HFFc6 (cell line): ENCODE data around the gene KLHL42. TPM values are rescaled to one million over a fixed set of nuclear protein-coding genes. Genes with fewer than 3 reads are reported as not detected.

Experiments
- DNase-seq: peaks from one replicate; pipeline ENCODE4 v3.0.0-alpha.2; 2018
- H3K27ac Mint-ChIP-seq: 2 replicates; pipeline ENCODE4 v1.8.0; 2020; ENCODE audit warnings: mild to moderate bottlenecking, mixed read lengths
- H3K27me3 Mint-ChIP-seq: 2 replicates; pipeline ENCODE4 v1.8.0; 2021; ENCODE audit warnings: mild to moderate bottlenecking, moderate library complexity, mixed read lengths; ENCODE audit not compliant: insufficient read depth
- H3K36me3 Mint-ChIP-seq: 2 replicates; pipeline ENCODE4 v1.8.0; 2021; ENCODE audit warnings: low read depth, mixed read lengths
- H3K4me1 Mint-ChIP-seq: 2 replicates; pipeline ENCODE4 v1.8.0; 2020; ENCODE audit warnings: low read depth, mixed read lengths
- H3K4me3 Mint-ChIP-seq: 2 replicates; pipeline ENCODE4 v1.8.0; 2020; ENCODE audit warnings: mild to moderate bottlenecking, moderate library complexity, mixed read lengths
- H3K9me3 Mint-ChIP-seq: 2 replicates; pipeline ENCODE4 v1.8.0; 2020; ENCODE audit warnings: mild to moderate bottlenecking, mixed read lengths
- total RNA-seq, 6 experiments: library from RNA; stranded (reverse); fragmentation: NEBNext Ultra II Directional; extraction: Animal tissue kit (Norgen Biotek cat#: 25700); gene quantifications; 2 replicates in 1 of 6; 3 replicates in 5 of 6; pipeline ENCODE4 v1.2.3, GENCODE V29; 2021
- TF ChIP-seq, protein P1 (sequence below): fragments of 200-600 bp; sonication (generic); IDR thresholded peaks from 2 replicates; pipeline ENCODE4 v1.5.0; 2021; ENCODE audit warnings: antibody characterized with exemption, mild to moderate bottlenecking

KLHL42 gene
- total RNA-seq, 6 experiments from 2014 or later: 17.6 to 24.7 (median 19.3) TPM

DNA sequence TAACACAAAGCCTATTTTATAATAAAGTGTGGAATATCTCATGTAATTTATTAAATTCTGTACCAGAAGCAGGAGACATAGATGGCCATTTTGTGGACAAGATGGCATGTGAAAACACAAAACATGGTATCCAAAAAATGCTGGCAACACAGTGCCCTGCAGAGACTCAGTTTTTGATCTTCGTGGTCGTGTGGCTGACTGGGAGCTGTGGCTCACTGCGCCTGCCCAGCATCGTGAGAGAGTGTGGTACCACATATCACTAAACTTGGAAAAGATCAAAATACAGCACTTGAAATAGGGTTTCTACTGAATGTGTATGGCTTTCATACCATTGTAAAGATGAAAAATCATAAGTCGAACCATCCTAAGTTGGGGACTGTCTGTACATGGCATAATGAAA, 43.0 kb downstream of the KLHL42 start:
- Mint-ChIP-seq H3K27ac (no peak overlapping the region), H3K4me1 (peaks cover 40% of the 10 kb centered on the region), H3K36me3 (no peaks in the 10 kb centered on the region), H3K9me3 (no peaks in the 10 kb centered on the region), H3K4me3 (no peak overlapping the region), H3K27me3 (peaks cover 2% of the 10 kb centered on the region; the same call in 1 of the 2 replicates)
- TF ChIP-seq, protein P1, sequence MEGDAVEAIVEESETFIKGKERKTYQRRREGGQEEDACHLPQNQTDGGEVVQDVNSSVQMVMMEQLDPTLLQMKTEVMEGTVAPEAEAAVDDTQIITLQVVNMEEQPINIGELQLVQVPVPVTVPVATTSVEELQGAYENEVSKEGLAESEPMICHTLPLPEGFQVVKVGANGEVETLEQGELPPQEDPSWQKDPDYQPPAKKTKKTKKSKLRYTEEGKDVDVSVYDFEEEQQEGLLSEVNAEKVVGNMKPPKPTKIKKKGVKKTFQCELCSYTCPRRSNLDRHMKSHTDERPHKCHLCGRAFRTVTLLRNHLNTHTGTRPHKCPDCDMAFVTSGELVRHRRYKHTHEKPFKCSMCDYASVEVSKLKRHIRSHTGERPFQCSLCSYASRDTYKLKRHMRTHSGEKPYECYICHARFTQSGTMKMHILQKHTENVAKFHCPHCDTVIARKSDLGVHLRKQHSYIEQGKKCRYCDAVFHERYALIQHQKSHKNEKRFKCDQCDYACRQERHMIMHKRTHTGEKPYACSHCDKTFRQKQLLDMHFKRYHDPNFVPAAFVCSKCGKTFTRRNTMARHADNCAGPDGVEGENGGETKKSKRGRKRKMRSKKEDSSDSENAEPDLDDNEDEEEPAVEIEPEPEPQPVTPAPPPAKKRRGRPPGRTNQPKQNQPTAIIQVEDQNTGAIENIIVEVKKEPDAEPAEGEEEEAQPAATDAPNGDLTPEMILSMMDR: no peak
- no peak for DNase-seq

DNA sequence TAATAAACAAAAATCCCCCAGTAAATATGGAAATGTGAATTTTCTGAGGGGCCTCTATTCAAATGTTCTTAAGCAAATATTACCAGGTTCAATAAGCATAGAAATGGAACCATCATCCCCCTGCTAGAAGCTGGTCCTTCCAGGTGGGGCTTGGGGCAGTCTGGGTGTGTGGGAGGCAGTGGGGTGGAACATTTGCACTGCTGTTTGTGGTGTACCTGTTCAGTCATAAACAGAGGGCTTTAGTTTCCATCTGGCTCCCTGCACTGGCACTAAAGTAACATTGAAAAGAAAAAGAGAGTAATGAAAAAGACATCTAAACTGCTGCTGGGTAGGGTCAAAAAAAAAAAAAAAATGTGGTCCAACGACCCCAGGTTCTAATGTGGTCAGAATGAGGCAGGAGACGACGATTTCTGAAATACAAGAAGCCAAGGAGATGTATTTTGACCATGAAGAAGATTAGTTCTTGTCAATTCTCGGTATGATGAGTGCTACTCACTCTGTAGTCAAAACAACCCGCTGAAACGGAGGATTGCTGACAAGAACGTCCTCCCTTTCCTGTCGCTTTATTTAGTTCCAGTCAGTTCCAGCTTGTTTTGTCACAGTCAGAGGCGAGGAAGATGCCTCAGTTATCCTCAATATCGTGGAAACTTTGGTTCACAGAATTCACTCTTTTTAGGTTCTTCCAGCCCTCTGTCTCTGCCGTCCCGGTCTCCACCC, 44.3 kb downstream of the KLHL42 start:
- TF ChIP-seq, protein P1: no peak
- Mint-ChIP-seq H3K27ac (no peak overlapping the region), H3K4me3 (no peak overlapping the region), H3K36me3 (no peaks in the 10 kb centered on the region), H3K27me3 (peaks cover 2% of the 10 kb centered on the region; the same call in 1 of the 2 replicates), H3K4me1 (peaks cover 49% of the 10 kb centered on the region), H3K9me3 (no peaks in the 10 kb centered on the region)
- DNase-seq: no peak

DNA sequence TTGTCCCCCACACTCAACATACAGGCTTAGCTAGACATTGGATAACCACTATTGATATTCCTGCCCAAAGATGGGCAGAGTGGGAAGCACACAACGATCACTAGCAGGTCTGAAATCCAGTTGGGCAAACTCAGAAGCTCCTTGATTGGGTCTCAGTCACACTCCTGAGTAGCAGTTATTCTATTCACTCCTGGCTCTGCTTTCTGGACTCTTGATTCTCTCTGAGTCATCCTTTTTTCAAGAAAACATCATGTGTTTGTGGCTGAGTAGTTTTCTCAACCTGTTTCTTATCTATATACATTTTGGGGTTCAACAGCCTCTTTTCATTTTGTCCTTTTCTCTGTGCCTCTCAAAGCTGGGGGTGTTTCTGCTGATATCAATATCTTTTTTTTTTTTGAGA, 46.0 kb downstream of the KLHL42 start:
- Mint-ChIP-seq H3K4me3 (no peak overlapping the region), H3K27me3 (no peaks in the 10 kb centered on the region), H3K27ac (no peak overlapping the region), H3K36me3 (no peaks in the 10 kb centered on the region), H3K9me3 (no peaks in the 10 kb centered on the region), H3K4me1 (peaks cover 43% of the 10 kb centered on the region)
- DNase-seq: peak; percentile 24
- TF ChIP-seq, protein P1: no peak

DNA sequence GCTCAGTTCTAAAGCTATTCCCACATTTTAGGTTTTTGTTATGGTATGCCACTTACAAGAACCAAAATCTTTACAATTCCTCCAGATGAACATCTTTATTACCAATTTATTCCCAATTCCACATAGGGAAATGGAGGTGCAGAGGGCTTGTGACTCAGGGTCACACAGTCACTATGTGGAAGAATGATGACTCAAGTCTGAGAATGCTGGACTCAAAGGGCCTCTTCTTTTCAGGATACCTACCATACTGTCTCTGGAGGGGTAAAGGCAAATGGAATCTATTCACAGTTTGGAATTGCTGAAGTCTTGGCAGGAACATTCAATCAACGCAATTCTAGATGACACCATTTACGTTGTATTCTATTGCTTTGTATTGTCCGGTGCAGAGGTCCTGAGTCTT, 48.2 kb downstream of the KLHL42 start:
- DNase-seq: peak; percentile 13
- TF ChIP-seq, protein P1: no peak
- Mint-ChIP-seq H3K36me3 (no peaks in the 10 kb centered on the region), H3K27ac (no peak overlapping the region), H3K27me3 (no peaks in the 10 kb centered on the region), H3K4me1 (peaks cover 22% of the 10 kb centered on the region), H3K4me3 (no peak overlapping the region), H3K9me3 (no peaks in the 10 kb centered on the region)

DNA sequence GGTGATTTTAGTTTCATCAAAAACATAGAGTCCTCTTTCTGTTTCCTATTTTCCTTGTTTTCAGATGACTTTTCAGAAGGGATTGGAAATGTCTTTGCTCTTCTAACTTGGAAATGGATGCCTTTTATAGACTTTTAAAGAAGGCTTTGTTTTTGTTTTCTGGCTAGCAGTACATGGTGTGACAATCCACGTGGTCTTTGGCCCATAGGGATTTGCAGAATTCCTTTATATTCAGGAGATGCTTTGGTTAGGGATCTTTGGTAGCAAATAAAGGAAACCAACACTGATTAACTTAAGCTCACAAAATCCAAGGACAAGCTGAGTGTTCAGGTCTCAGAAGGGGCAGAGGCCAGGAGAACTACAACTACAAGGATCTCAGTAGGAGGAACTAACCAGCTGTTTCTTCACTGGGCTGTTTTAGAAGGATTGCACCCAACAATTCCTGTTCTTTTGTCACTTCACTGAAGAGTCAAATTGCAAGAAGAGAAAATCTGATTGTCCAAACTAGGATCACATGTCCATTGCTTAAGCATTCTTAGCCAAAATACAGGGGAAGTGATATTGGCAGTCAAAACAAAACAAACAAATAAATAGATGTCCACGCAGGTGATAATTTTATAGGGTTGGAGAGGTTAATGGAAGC, 58.6 kb downstream of the KLHL42 start:
- no peak for DNase-seq
- H3K4me1 Mint-ChIP-seq: peaks cover 17% of the 10 kb centered on the region
- H3K27me3 Mint-ChIP-seq: peaks cover 3% of the 10 kb centered on the region
- H3K36me3 Mint-ChIP-seq: peaks cover 15% of the 10 kb centered on the region; the same call in 1 of the 2 replicates
- TF ChIP-seq, protein P1: no peak
- no peak overlapping the region for H3K4me3 Mint-ChIP-seq
- peaks cover 9% of the 10 kb centered on the region for H3K9me3 Mint-ChIP-seq
- no peak overlapping the region for H3K27ac Mint-ChIP-seq
